T-cell (primary cell): Measurements from ENCODE around the gene TRIM17. TPM values are rescaled to one million over a fixed set of nuclear protein-coding genes. Genes with fewer than 3 reads are reported as not detected.

Source experiments
- ATAC-seq, 4 experiments: fragments of 200-7000 bp in 3 of 4; fragments of 150-1000 bp in 1 of 4; cut with Tn5 transposase; replicated peaks in 1 of 4; 1 replicate in 3 of 4; 2 replicates in 1 of 4; pipeline ENCODE4 v1.10.0; 2021; ENCODE audit warnings: moderate library complexity in 3 of 4, mild to moderate bottlenecking in 2 of 4, moderate number of reproducible peaks in 1 of 4
- CTCF ChIA-PET, 2 donors: fragments of 300-600 bp; sonication (Branson Sonifier 250); formaldehyde crosslinking; loops; one replicate each; lab custom pipeline; 2022; ENCODE audit warnings: antibody characterized with exemption in 2 of 2; lab: Charles Lee
- POLR2A ChIA-PET, 2 donors: fragments of 300-600 bp; sonication (Branson Sonifier 250); formaldehyde crosslinking; loops; one replicate each; lab custom pipeline; 2022; ENCODE audit warnings: antibody characterized with exemption in 2 of 2; lab: Charles Lee
- DNase-seq, 35 experiments: peaks; one replicate each; pipeline versions ENCODE4 v3.0.0 to v3.0.0-alpha.2; 2013 to 2023
- H3K27ac ChIP-seq: one replicate; pipeline ENCODE4 v1.5.1; 2013; ENCODE audit warnings: low read length
- H3K27me3 ChIP-seq, 2 experiments: replicated peaks in 1 of 2; 1 replicate in 1 of 2; 2 replicates in 1 of 2; pipeline versions ENCODE4 v1.6.1 to v1.7.0; 2013; ENCODE audit warnings: low read length in 1 of 2, mixed read lengths in 1 of 2; ENCODE audit not compliant: control insufficient read depth in 2 of 2, insufficient read depth in 2 of 2; ENCODE audit errors: extremely low read depth in 1 of 2
- H3K36me3 ChIP-seq, 2 donors: 1 replicate in 1 of 2; 2 replicates in 1 of 2; pipeline versions ENCODE4 v1.6.1 to v1.7.0; 2013; ENCODE audit warnings: low read length in 1 of 2; ENCODE audit not compliant: control insufficient read depth in 2 of 2, insufficient read depth in 1 of 2; ENCODE audit errors: extremely low read depth in 1 of 2
- H3K4me1 ChIP-seq, 2 experiments: 1 replicate in 1 of 2; 2 replicates in 1 of 2; pipeline versions ENCODE4 v1.6.1 to v1.7.0; 2013; ENCODE audit warnings: low read length in 2 of 2, mixed read lengths in 1 of 2; ENCODE audit not compliant: insufficient read depth in 2 of 2, control insufficient read depth in 1 of 2; ENCODE audit errors: extremely low read depth in 1 of 2
- H3K4me3 ChIP-seq, 2 donors: 1 replicate in 1 of 2; 2 replicates in 1 of 2; pipeline versions ENCODE4 v1.5.1 to v1.7.0; 2013; ENCODE audit warnings: mild to moderate bottlenecking in 2 of 2, low read length in 1 of 2, moderate library complexity in 1 of 2; ENCODE audit not compliant: control insufficient read depth in 1 of 2; ENCODE audit errors: extremely low read depth in 1 of 2
- H3K9me3 ChIP-seq: 2 replicates; pipeline ENCODE4 v1.7.0; 2013
- H3K27ac Mint-ChIP-seq, 2 donors: one replicate each; pipeline ENCODE4 v1.8.0; 2020 to 2021; ENCODE audit warnings: mild to moderate bottlenecking in 2 of 2, mixed read lengths in 2 of 2
- H3K27me3 Mint-ChIP-seq, 2 donors: one replicate each; pipeline ENCODE4 v1.8.0; 2021 to 2022; ENCODE audit warnings: mixed read lengths in 2 of 2
- H3K36me3 Mint-ChIP-seq: one replicate; pipeline ENCODE4 v1.8.0; 2021; ENCODE audit warnings: mixed read lengths
- H3K4me1 Mint-ChIP-seq, 3 donors: one replicate each; pipeline ENCODE4 v1.8.0; 2020 to 2022; ENCODE audit warnings: mixed read lengths in 3 of 3, mild to moderate bottlenecking in 1 of 3
- H3K4me3 Mint-ChIP-seq, 3 donors: one replicate each; pipeline ENCODE4 v1.8.0; 2020 to 2022; ENCODE audit warnings: mild to moderate bottlenecking in 3 of 3, mixed read lengths in 3 of 3, moderate library complexity in 3 of 3
- H3K9me3 Mint-ChIP-seq, 3 donors: one replicate each; pipeline ENCODE4 v1.8.0; 2020 to 2022; ENCODE audit warnings: mixed read lengths in 3 of 3
- WGBS: methylation state at CpG from one replicate; pipeline ENCODE4 v1.1.5; 2013; ENCODE audit warnings: missing lambda C conversion rate; ENCODE audit not compliant: insufficient coverage; 5-methylcytosine and 5-hydroxymethylcytosine counted together
- total RNA-seq, 35 experiments: library from RNA in 6 of 35; stranded (reverse) in 6 of 35; fragments of 120-200 nt in 1 of 35; gene quantifications; one replicate each; pipeline versions ENCODE4 v1.2.1 to v1.2.4 and lab custom pipeline; 2013 to 2026

TRIM17 gene
- total RNA-seq, 5 donors from 2014 or later (not counting 1 experiment from before 2014, with no cell fraction given), result 0.90 to 4.7 (median 1.7) TPM

DNA sequence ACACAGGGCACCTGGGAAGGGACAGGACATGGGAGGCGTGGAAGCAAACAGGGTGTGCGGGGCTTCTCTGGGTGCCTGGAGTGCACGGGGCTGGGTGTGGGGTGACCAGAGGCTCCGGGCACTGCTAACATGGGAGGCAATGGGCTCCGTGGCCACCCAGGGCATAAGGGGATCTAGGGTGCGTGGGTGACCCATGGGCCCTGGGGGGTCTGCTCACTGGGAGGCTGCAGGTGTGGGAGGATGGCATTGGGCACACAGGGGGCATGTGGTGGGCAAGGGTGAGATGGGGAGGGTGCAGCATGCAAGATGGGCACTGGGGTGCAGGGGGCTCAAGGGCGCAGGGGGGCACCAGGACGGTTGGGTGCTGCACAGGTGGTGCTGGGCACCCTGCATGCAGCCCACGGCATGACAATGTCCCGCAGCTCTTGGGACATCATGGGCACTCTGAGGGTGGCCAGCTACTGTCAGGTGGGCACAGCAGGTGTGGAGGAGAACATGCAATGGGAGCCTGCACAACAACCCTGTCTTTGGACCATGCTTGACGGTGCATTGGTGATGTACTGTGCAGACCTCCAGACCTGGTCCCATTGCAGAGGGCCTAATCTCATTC, 25.1 kb downstream of the TRIM17 start:
- DNase-seq (no peak), ATAC-seq (peak in 1 of 4 experiments; percentile 22)
- WGBS, result 96% methylated on average over 10 of the region's 11 CpGs
- Histone ChIP-seq H3K9me3 (no peaks in the 10 kb centered on the region), H3K27ac (no peak overlapping the region), H3K4me1 (no peaks in the 10 kb centered on the region), H3K4me3 (no peak overlapping the region), H3K27me3 (peaks cover 0 to 3% of the 10 kb centered on the region in 2 experiments), H3K36me3 (peaks cover 12 to 30% of the 10 kb centered on the region in 2 donors)
- Mint-ChIP-seq H3K9me3 (no peaks in the 10 kb centered on the region), H3K27me3 (no peaks in the 10 kb centered on the region), H3K4me1 (peaks cover 0 to 6% (median 0%) of the 10 kb centered on the region in 3 donors), H3K4me3 (no peak overlapping the region), H3K27ac (no peak overlapping the region), H3K36me3 (peaks cover 17% of the 10 kb centered on the region)
- ChIA-PET POLR2A (no interaction called here), CTCF (no interaction called here)

DNA sequence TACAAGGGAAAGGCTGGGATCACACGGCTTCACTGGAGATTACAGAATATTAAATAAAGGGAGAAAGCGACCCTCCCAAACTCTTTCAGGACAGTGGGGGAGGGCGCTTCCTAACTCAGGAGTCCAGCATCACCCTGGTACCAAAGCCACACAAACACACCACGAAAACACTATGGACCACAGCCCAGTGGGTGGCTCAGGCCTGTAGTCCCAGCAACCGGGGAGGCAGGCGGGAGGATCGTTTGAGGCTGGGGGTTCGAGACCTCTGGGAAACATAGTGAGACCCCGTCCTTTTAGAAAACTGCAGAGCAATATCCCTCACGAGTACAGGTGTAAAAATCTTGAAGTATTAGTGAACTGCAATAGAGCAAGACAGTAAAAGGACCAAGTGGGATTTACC, 26.0 kb downstream of the TRIM17 start:
- Mint-ChIP-seq H3K36me3 (peaks cover 9% of the 10 kb centered on the region), H3K4me1 (no peaks in the 10 kb centered on the region), H3K27ac (no peak overlapping the region), H3K9me3 (no peaks in the 10 kb centered on the region), H3K4me3 (no peak overlapping the region), H3K27me3 (no peaks in the 10 kb centered on the region)
- H3K27ac ChIP-seq, result no peak overlapping the region
- H3K9me3 ChIP-seq, result no peaks in the 10 kb centered on the region
- peaks cover 12 to 21% of the 10 kb centered on the region in 2 donors for H3K36me3 ChIP-seq
- ATAC-seq (no peak), DNase-seq (no peak)
- H3K4me3 ChIP-seq, result no peak overlapping the region
- peaks cover 0 to 3% of the 10 kb centered on the region in 2 experiments for H3K27me3 ChIP-seq
- WGBS, result 91% methylated on average over 8 of the region's 10 CpGs
- ChIA-PET CTCF (no interaction called here), POLR2A (no interaction called here)
- no peaks in the 10 kb centered on the region for H3K4me1 ChIP-seq

DNA sequence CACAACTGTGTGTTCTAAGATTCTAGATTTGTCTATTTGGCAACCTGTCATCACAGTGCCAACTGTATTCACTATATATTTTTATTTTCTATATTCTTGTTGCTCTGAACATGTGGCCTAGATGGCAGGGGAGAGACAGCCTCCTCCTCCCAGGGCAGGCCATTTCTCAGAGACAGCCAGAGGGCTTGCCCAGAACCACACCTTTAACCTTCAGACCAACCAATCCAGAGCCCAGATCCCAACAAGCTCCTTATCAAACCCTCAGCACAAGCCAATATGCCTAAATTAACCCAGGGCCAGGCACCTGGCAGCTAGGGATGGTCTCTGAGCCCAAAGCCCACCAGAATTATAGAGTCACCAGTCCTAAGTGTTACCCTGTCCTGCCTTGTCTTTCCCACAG, 29.3 kb downstream of the TRIM17 start:
- DNase-seq, result no peak
- H3K36me3 Mint-ChIP-seq, result peaks cover 2% of the 10 kb centered on the region
- POLR2A ChIA-PET, result no interaction called here
- CTCF ChIA-PET, result no interaction called here
- H3K4me3 ChIP-seq, result no peak overlapping the region
- no peaks in the 10 kb centered on the region for H3K9me3 Mint-ChIP-seq
- H3K27me3 ChIP-seq, result peaks cover 0 to 8% of the 10 kb centered on the region in 2 experiments
- no peak overlapping the region for H3K27ac Mint-ChIP-seq
- H3K27me3 Mint-ChIP-seq, result peaks cover 0 to 3% of the 10 kb centered on the region in 2 donors
- no peaks in the 10 kb centered on the region for H3K9me3 ChIP-seq
- H3K27ac ChIP-seq, result no peak overlapping the region
- no peak overlapping the region for H3K4me3 Mint-ChIP-seq
- H3K36me3 ChIP-seq, result no peaks in the 10 kb centered on the region
- H3K4me1 ChIP-seq, result no peaks in the 10 kb centered on the region
- no peak for ATAC-seq
- H3K4me1 Mint-ChIP-seq, result no peaks in the 10 kb centered on the region

DNA sequence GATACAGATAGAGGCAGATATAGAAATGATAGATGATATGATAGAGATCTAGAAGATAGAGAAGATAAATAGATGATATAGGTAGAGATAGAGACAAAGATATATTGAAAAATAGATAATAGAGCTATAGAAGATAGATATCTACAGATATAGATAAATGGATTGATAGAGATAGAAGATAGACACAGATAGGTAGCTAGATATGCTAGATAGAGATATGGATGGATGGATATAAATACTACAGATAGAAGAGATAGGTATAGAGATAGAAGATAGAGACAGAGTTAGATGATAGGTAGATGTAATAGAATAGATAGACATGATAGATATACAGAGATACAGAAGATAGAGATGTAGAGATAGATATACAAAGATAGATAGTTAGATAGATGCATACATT, 31.4 kb downstream of the TRIM17 start:
- no peak overlapping the region for H3K4me3 ChIP-seq
- H3K4me3 Mint-ChIP-seq, result no peak overlapping the region
- H3K9me3 Mint-ChIP-seq, result no peaks in the 10 kb centered on the region
- H3K9me3 ChIP-seq, result no peaks in the 10 kb centered on the region
- H3K4me1 ChIP-seq, result no peaks in the 10 kb centered on the region
- no peak for ATAC-seq
- no peaks in the 10 kb centered on the region for H3K36me3 Mint-ChIP-seq
- no peaks in the 10 kb centered on the region for H3K4me1 Mint-ChIP-seq
- ChIA-PET POLR2A (no interaction called here), CTCF (no interaction called here)
- no peak overlapping the region for H3K27ac Mint-ChIP-seq
- no peak overlapping the region for H3K27ac ChIP-seq
- peaks cover under 1 to 3% of the 10 kb centered on the region in 2 donors for H3K27me3 Mint-ChIP-seq
- peaks cover 2 to 12% of the 10 kb centered on the region in 2 experiments for H3K27me3 ChIP-seq
- DNase-seq, result no peak
- H3K36me3 ChIP-seq, result no peaks in the 10 kb centered on the region

DNA sequence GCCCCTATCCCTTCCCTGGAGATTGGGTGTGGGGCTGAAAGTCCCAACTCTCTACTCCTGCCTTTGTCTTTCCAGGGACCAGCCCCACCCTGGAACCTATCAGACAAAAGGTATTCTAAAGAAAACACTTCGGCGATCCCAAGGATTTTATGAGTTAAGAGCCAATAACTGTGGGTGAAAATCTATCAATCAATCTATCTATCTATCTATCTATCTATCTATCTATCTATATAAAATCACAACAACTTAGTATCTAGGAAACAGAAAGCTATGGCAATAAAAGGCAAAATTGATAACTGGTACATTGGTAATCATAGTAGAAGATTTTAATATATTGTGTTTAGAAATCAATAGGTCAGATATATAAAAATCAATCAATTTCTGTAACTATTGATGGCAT, 32.9 kb downstream of the TRIM17 start:
- Mint-ChIP-seq H3K9me3 (no peaks in the 10 kb centered on the region), H3K27ac (no peak overlapping the region), H3K4me1 (peaks cover 5 to 7% (median 6%) of the 10 kb centered on the region in 3 donors), H3K27me3 (peaks cover 3 to 14% of the 10 kb centered on the region in 2 donors), H3K4me3 (no peak overlapping the region), H3K36me3 (no peaks in the 10 kb centered on the region)
- DNase-seq, result no peak
- no CpG with 5 or more reads among the region's 2 CpGs for WGBS
- no peak overlapping the region for H3K4me3 ChIP-seq
- peaks cover 2 to 26% of the 10 kb centered on the region in 2 experiments for H3K27me3 ChIP-seq
- H3K4me1 ChIP-seq, result peaks cover 0 to 7% of the 10 kb centered on the region in 2 experiments
- ChIA-PET CTCF (no interaction called here), POLR2A (no interaction called here)
- no peaks in the 10 kb centered on the region for H3K9me3 ChIP-seq
- no peaks in the 10 kb centered on the region for H3K36me3 ChIP-seq
- no peak overlapping the region for H3K27ac ChIP-seq
- no peak for ATAC-seq

DNA sequence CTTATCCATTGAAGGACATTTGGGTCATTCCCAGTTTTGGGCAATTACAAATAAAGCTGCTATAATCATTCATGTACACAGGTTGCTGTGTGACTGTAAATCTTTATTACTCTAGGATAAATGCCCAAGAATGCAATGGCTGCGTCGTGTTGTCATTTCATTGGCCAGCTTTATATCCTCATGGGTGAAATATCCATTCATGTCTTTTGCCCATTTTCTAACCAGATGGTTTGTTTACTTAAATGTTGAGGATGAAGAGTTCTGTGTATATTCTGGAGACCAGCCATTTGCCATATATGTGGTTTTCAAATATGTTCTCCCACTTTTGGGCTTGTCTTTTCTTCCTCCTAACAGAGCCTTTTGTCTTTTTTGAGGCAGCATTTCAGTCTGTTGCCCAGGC, 35.3 kb downstream of the TRIM17 start:
- no peak overlapping the region for H3K4me3 Mint-ChIP-seq
- no peak for ATAC-seq
- no peaks in the 10 kb centered on the region for H3K9me3 ChIP-seq
- H3K36me3 Mint-ChIP-seq, result no peaks in the 10 kb centered on the region
- peaks cover 2 to 19% of the 10 kb centered on the region in 2 experiments for H3K4me1 ChIP-seq
- peaks cover 2 to 44% of the 10 kb centered on the region in 2 experiments for H3K27me3 ChIP-seq
- peaks cover 3 to 17% of the 10 kb centered on the region in 2 donors for H3K27me3 Mint-ChIP-seq
- no peaks in the 10 kb centered on the region for H3K36me3 ChIP-seq
- ChIA-PET POLR2A (no interaction called here), CTCF (no interaction called here)
- WGBS, result no CpG with 5 or more reads among the region's 2 CpGs
- H3K27ac Mint-ChIP-seq, result no peak overlapping the region
- H3K27ac ChIP-seq, result no peak overlapping the region
- peaks cover 9 to 11% (median 10%) of the 10 kb centered on the region in 3 donors for H3K4me1 Mint-ChIP-seq
- DNase-seq, result no peak
- H3K4me3 ChIP-seq, result no peak overlapping the region
- H3K9me3 Mint-ChIP-seq, result no peaks in the 10 kb centered on the region
